A549 (cell line): ENCODE results near the gene PGBD4.

Source experiments
- CTCF ChIP-seq: fragments of >200 bp; sonication (Bioruptor Twin); formaldehyde crosslinking; IDR thresholded peaks from 3 replicates; pipeline ENCODE4 v1.5.1; 2016
- EP300 ChIP-seq, 2 experiments: fragments of >200 bp; sonication (Bioruptor Twin); formaldehyde crosslinking; IDR thresholded peaks; 2 replicates in 1 of 2; 3 replicates in 1 of 2; pipeline ENCODE4 v1.6.1; 2016 to 2017
- HOXA7 ChIP-seq: fragments of 250-450 bp; sonication (Bioruptor Pico); IDR thresholded peaks from 2 replicates; pipeline ENCODE4 v1.5.0; 2020; ENCODE audit warnings: mild to moderate bottlenecking, moderate library complexity
- JUN ChIP-seq, 2 experiments: fragments of >200 bp; sonication (Bioruptor Twin); formaldehyde crosslinking; IDR thresholded peaks; 2 replicates in 1 of 2; 3 replicates in 1 of 2; pipeline ENCODE4 v1.6.1; 2016 to 2017
- JUNB ChIP-seq: fragments of >200 bp; sonication (Bioruptor Twin); formaldehyde crosslinking; IDR thresholded peaks from 2 replicates; pipeline ENCODE4 v1.6.1; 2016
- NFE2L2 ChIP-seq: fragments of 150-350 bp; conservative IDR thresholded peaks from 2 replicates; pipeline ENCODE4 v1.6.1; 2014; ENCODE audit warnings: low read length
- POLR2A ChIP-seq: IDR thresholded peaks from 2 replicates; pipeline ENCODE4 v1.6.1; 2012; ENCODE audit warnings: mild to moderate bottlenecking, low read length
- RAD21 ChIP-seq, 2 experiments: fragments of >200 bp in 1 of 2; sonication (Bioruptor Twin) in 1 of 2; formaldehyde crosslinking in 1 of 2; IDR thresholded peaks in 1 of 2; conservative IDR thresholded peaks in 1 of 2; 2 replicates in 1 of 2; 3 replicates in 1 of 2; pipeline ENCODE4 v1.6.1; 2012 to 2018; ENCODE audit warnings: inconsistent platforms in 1 of 2
- REST ChIP-seq: fragments of 200-600 bp; sonication (generic); IDR thresholded peaks from 2 replicates; pipeline ENCODE4 v1.6.1; 2016; ENCODE audit warnings: antibody characterized with exemption, mild to moderate bottlenecking, moderate library complexity
- USF2 ChIP-seq: fragments of 450-650 bp; IDR thresholded peaks from 2 replicates; pipeline ENCODE4 v1.6.1; 2014; ENCODE audit warnings: antibody characterized with exemption

DNA sequence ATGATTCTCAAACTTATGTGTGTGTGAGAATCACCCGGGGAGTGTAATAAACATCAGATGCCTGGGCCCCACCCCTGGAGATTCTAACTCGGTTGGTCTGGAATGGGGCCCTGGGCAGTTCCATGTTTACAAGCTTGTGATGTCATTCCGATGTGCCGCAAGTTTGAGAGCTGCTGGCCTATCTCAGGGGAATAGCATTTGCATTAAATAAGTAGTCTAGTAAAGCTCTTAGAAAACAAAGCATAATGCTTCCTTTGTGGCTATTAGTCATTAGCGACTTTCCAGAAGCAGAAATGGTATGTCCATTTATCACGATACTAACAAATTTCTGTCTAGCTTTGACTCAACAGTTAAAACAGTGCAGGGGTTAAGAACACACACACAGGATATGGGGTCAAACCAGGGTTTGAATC lies 20.9 kb downstream of the PGBD4 start:
- no peak for TF ChIP-seq POLR2A
- TF ChIP-seq HOXA7 (CRISPR knock-in tag) = no peak
- no peak for TF ChIP-seq CTCF
- no peak for TF ChIP-seq JUN (IDR thresholded peaks at IDR 0.05)
- TF ChIP-seq RAD21 (conservative IDR thresholded peaks at IDR 0.05 in 1 of 2, IDR thresholded peaks at IDR 0.05 in 1 of 2) = no peak
- TF ChIP-seq EP300 (IDR thresholded peaks at IDR 0.05) = no peak
- TF ChIP-seq REST = no peak
- TF ChIP-seq JUNB = no peak
- TF ChIP-seq USF2 = no peak
- no peak for TF ChIP-seq NFE2L2
